ENCODE measurements around the gene S100A5.

The S100A5 gene

GRCh38 chr1:153488731-153489130 is 52.0 kb downstream of the S100A5 start:
- H3K4me1 ChIP-seq (ENCODE audit: insufficient read depth, poor library complexity, severe bottlenecking), result peaks cover 25% of the 10 kb centered on the region
- no peak overlapping the region for H3K4me3 ChIP-seq (ENCODE audit: severe bottlenecking)
- H3K9me3 ChIP-seq (ENCODE audit: severe bottlenecking), result no peaks in the 10 kb centered on the region
- DNase-seq (ENCODE audit: low spot score) (no peak), ATAC-seq (ENCODE audit: low read depth) (no peak)
- TF ChIP-seq CTCF (IDR thresholded peaks at IDR 0.05; ENCODE audit: poor library complexity, severe bottlenecking), result no peak
- H3K27ac ChIP-seq (ENCODE audit: poor library complexity, severe bottlenecking), result no peak overlapping the region
- H3K36me3 ChIP-seq (ENCODE audit: low read depth), result no peaks in the 10 kb centered on the region
- no peaks in the 10 kb centered on the region for H3K27me3 ChIP-seq (ENCODE audit: insufficient read depth, poor library complexity, severe bottlenecking)

- no peak overlapping the region for H3K4me3 ChIP-seq (ENCODE audit: severe bottlenecking)
- ATAC-seq (ENCODE audit: low read depth) (no peak), DNase-seq (ENCODE audit: low spot score) (no peak)
- peaks cover 17% of the 10 kb centered on the region for H3K4me1 ChIP-seq (ENCODE audit: insufficient read depth, poor library complexity, severe bottlenecking)
- no peaks in the 10 kb centered on the region for H3K9me3 ChIP-seq (ENCODE audit: severe bottlenecking)
- no peak for TF ChIP-seq CTCF (IDR thresholded peaks at IDR 0.05; ENCODE audit: poor library complexity, severe bottlenecking)
- H3K27ac ChIP-seq (ENCODE audit: poor library complexity, severe bottlenecking), result no peak overlapping the region
- H3K27me3 ChIP-seq (ENCODE audit: insufficient read depth, poor library complexity, severe bottlenecking), result no peaks in the 10 kb centered on the region
- no peaks in the 10 kb centered on the region for H3K36me3 ChIP-seq (ENCODE audit: low read depth)
Measured at GRCh38 chr1:153487707-153488106, 53.0 kb downstream of the S100A5 start.

All from RWPE2 (cell line).